ENCODE measurements around the gene C1GALT1.
"Not testable (repeated sequence)": the region's sequence is repeated elsewhere in the genome, so short reads cannot be mapped to it uniquely, and the experiment has no call there.

DNA sequence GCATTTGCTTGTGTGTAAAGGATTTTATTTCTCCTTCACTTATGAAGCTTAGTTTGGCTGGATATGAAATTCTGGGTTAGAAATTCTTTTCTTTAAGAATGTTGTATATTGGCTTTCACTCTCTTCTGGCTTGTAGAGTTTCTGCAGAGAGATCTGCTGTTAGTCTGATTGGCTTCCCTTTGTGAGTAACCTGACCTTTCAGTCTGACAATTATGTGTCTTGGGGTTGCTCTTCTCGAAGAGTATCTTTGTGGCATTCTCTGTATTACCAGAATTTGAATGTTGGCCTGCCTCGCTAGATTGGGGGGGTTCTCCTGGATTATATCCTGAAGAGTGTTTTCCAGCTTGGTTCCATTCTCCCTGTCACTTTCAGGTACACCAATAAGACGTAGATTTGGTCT is 17.9 kb downstream of the C1GALT1 start:
- not testable (repeated sequence) for TF ChIP-seq EZH2 (IDR thresholded peaks at IDR 0.05; ENCODE audit: low read depth)
- TF ChIP-seq, protein P1, sequence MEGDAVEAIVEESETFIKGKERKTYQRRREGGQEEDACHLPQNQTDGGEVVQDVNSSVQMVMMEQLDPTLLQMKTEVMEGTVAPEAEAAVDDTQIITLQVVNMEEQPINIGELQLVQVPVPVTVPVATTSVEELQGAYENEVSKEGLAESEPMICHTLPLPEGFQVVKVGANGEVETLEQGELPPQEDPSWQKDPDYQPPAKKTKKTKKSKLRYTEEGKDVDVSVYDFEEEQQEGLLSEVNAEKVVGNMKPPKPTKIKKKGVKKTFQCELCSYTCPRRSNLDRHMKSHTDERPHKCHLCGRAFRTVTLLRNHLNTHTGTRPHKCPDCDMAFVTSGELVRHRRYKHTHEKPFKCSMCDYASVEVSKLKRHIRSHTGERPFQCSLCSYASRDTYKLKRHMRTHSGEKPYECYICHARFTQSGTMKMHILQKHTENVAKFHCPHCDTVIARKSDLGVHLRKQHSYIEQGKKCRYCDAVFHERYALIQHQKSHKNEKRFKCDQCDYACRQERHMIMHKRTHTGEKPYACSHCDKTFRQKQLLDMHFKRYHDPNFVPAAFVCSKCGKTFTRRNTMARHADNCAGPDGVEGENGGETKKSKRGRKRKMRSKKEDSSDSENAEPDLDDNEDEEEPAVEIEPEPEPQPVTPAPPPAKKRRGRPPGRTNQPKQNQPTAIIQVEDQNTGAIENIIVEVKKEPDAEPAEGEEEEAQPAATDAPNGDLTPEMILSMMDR (conservative IDR thresholded peaks at IDR 0.05): not testable (repeated sequence)
